Duodenal mucosa (tissue), 2 donors: ENCODE data around the gene MYRF.

Experiments used
- H3K27ac ChIP-seq: one replicate; pipeline ENCODE4 v1.7.0; 2013; ENCODE audit warnings: low read depth, low read length
- H3K27me3 ChIP-seq, 2 donors: one replicate each; pipeline ENCODE4 v1.7.0; 2013; ENCODE audit warnings: low read length in 2 of 2, control low read depth in 1 of 2; ENCODE audit not compliant: insufficient read depth in 2 of 2, control insufficient read depth in 1 of 2
- H3K36me3 ChIP-seq, 2 donors: one replicate each; pipeline ENCODE4 v1.7.0; 2013; ENCODE audit warnings: low read length in 2 of 2, control low read depth in 1 of 2; ENCODE audit not compliant: insufficient read depth in 2 of 2, control insufficient read depth in 1 of 2
- H3K4me1 ChIP-seq, 2 donors: one replicate each; pipeline ENCODE4 v1.7.0; 2013; ENCODE audit warnings: low read length in 2 of 2, control low read depth in 1 of 2; ENCODE audit not compliant: insufficient read depth in 2 of 2, control insufficient read depth in 1 of 2
- H3K4me3 ChIP-seq, 2 donors: one replicate each; pipeline ENCODE4 v1.7.0; 2013; ENCODE audit warnings: low read length in 2 of 2, low read depth in 1 of 2
- H3K9ac ChIP-seq, 2 donors: one replicate each; pipeline ENCODE4 v1.7.0; 2013; ENCODE audit warnings: low read length in 2 of 2, low read depth in 1 of 2
- H3K9me3 ChIP-seq, 2 donors: one replicate each; pipeline ENCODE4 v1.7.0; 2013; ENCODE audit warnings: low read length in 2 of 2, control low read depth in 1 of 2; ENCODE audit not compliant: control insufficient read depth in 1 of 2

The MYRF gene

GRCh38 chr11:61814958-61815789 lies 62.7 kb downstream of the MYRF start:
- H3K4me3 ChIP-seq, result peak overlapping the region; percentile 81 to 82
- peaks cover 0 to 24% of the 10 kb centered on the region in 2 donors for H3K36me3 ChIP-seq
- H3K9me3 ChIP-seq, result no peaks in the 10 kb centered on the region
- peak overlapping the region; percentile 91 for H3K27ac ChIP-seq
- peaks cover 0 to 5% of the 10 kb centered on the region in 2 donors for H3K27me3 ChIP-seq
- H3K9ac ChIP-seq, result peak overlapping the region; percentile 70 to 96
- H3K4me1 ChIP-seq, result peaks cover 6 to 23% of the 10 kb centered on the region in 2 donors

DNA sequence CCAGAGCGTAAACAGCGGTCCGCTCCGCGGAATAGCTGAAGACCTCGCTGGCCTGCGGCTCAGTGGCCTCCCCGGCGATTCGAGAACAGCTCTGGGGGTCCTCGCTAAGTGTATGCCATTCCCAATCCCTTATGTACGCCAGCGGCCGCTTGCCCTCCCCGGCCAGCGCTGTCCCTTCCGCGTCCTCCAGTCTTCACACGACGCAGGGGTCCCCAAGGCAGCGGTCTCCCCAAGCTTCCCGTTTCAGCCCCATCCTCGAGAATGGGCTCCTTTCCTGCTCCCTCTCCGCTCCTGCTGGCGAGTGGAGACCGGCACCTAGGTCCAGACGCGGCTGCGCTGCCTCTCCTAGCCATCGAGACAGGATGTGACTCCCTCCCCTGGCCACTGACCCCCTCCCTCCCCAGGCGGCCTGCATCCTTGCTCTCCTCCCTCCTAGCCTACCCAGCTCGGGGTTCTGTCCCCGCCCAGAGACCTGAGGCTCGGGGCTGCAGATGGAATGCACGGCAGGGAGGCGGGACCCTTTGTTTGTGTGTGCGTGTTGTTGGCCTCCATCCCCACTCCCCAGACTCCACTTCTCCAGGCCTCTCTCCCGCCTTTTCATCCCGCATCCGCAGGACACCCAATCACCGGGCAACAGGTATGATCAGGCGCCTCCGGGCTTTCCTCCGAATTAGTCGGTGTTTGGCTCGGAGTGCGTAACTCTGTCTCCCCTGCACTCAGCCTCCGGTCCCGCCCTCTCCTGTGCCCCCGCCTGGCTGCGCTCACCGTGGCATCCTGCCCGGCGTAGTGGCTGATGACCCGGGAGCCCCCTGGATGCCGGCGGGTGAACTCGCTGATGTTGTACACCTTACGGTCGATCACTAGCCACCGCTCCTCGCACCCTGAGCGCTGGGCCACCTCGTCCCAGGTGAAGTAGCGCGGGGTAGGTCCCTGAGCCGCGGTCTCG lies 63.6 kb downstream of the MYRF start:
- peaks cover 0 to 15% of the 10 kb centered on the region in 2 donors for H3K36me3 ChIP-seq
- H3K4me1 ChIP-seq, result peaks cover 6 to 23% of the 10 kb centered on the region in 2 donors
- peak overlapping the region; percentile 91 for H3K27ac ChIP-seq

GRCh38 chr11:61816736-61817455 lies 64.5 kb downstream of the MYRF start, which contains the start of gene FADS1:
Gene FADS1 (minus strand): TSS chr11:61817003. CDS start chr11:61816929, 74 bp downstream.
- no peaks in the 10 kb centered on the region for H3K9me3 ChIP-seq
- peak within 1 kb of the TSS; percentile 91 for H3K27ac ChIP-seq
- H3K36me3 ChIP-seq, result peaks cover 0 to 10% of the 10 kb centered on the region in 2 donors
- H3K27me3 ChIP-seq, result peaks cover 0 to 5% of the 10 kb centered on the region in 2 donors
- H3K9ac ChIP-seq, result peak within 1 kb of the TSS; percentile 70 to 96
- H3K4me3 ChIP-seq, result peak within 1 kb of the TSS; percentile 81 to 82
- H3K4me1 ChIP-seq, result peaks cover 6 to 23% of the 10 kb centered on the region in 2 donors

More for the DNA sequence above, 63.6 kb downstream of the MYRF start:
- peak overlapping the region; percentile 70 to 96 for H3K9ac ChIP-seq
- H3K27me3 ChIP-seq, result peaks cover 0 to 5% of the 10 kb centered on the region in 2 donors
- no peaks in the 10 kb centered on the region for H3K9me3 ChIP-seq
- H3K4me3 ChIP-seq, result peak overlapping the region; percentile 81 to 82

- Histone ChIP-seq H3K9me3 (no peaks in the 10 kb centered on the region), H3K4me1 (peaks cover 6 to 23% of the 10 kb centered on the region in 2 donors), H3K27ac (no peak overlapping the region), H3K36me3 (peaks cover 0 to 4% of the 10 kb centered on the region in 2 donors), H3K9ac (peak overlapping the region in 1 of 2 donors; percentile 15), H3K4me3 (peak overlapping the region in 1 of 2 donors; percentile 82), H3K27me3 (peaks cover 0 to 5% of the 10 kb centered on the region in 2 donors)
Measured at GRCh38 chr11:61817471-61818202, 65.2 kb downstream of the MYRF start.

GRCh38 chr11:61820174-61820573 lies 67.7 kb downstream of the MYRF start:
- peaks cover 0 to 5% of the 10 kb centered on the region in 2 donors for H3K27me3 ChIP-seq
- H3K4me1 ChIP-seq, result peaks cover 6 to 13% of the 10 kb centered on the region in 2 donors
- no peak overlapping the region for H3K9ac ChIP-seq
- no peaks in the 10 kb centered on the region for H3K9me3 ChIP-seq
- no peak overlapping the region for H3K27ac ChIP-seq
- no peaks in the 10 kb centered on the region for H3K36me3 ChIP-seq
- no peak overlapping the region for H3K4me3 ChIP-seq

GRCh38 chr11:61826930-61827570 lies 74.6 kb downstream of the MYRF start:
- H3K9ac ChIP-seq, result peak overlapping the region; percentile 22 to 66
- no peaks in the 10 kb centered on the region for H3K9me3 ChIP-seq
- H3K27ac ChIP-seq, result no peak overlapping the region
- H3K4me1 ChIP-seq, result peaks cover 7 to 40% of the 10 kb centered on the region in 2 donors
- peak overlapping the region; percentile 71 to 90 for H3K4me3 ChIP-seq
- H3K27me3 ChIP-seq, result peaks cover 0 to 13% of the 10 kb centered on the region in 2 donors
- H3K36me3 ChIP-seq, result no peaks in the 10 kb centered on the region

GRCh38 chr11:61827571-61828378 lies 75.3 kb downstream of the MYRF start, which contains the start of gene FADS2:
Gene FADS2 (plus strand): TSS chr11:61828300. CDS start chr11:61828391, 91 bp downstream.
- Histone ChIP-seq H3K4me1 (peaks cover 13 to 48% of the 10 kb centered on the region in 2 donors), H3K9me3 (no peaks in the 10 kb centered on the region), H3K4me3 (peak within 1 kb of the TSS; percentile 71 to 90), H3K36me3 (no peaks in the 10 kb centered on the region), H3K27me3 (peaks cover 0 to 13% of the 10 kb centered on the region in 2 donors), H3K9ac (peak within 1 kb of the TSS; percentile 40 to 84), H3K27ac (peak within 1 kb of the TSS; percentile 71)

DNA sequence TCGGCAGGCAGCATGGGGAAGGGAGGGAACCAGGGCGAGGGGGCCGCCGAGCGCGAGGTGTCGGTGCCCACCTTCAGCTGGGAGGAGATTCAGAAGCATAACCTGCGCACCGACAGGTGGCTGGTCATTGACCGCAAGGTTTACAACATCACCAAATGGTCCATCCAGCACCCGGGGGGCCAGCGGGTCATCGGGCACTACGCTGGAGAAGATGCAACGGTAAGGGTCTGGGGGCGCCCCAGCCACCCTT lies 75.9 kb downstream of the MYRF start:
- H3K27me3 ChIP-seq, result peaks cover 0 to 13% of the 10 kb centered on the region in 2 donors
- H3K9ac ChIP-seq, result peak overlapping the region; percentile 40 to 84
- H3K4me1 ChIP-seq, result peaks cover 17 to 51% of the 10 kb centered on the region in 2 donors
- H3K36me3 ChIP-seq, result no peaks in the 10 kb centered on the region
- H3K27ac ChIP-seq, result peak overlapping the region; percentile 71
- peak overlapping the region; percentile 71 to 90 for H3K4me3 ChIP-seq
- no peaks in the 10 kb centered on the region for H3K9me3 ChIP-seq
